Globus pallidus (tissue), 1 donor: ENCODE data around the gene PSD2.

Experiments used
- DNase-seq: peaks from one replicate; pipeline ENCODE4 v3.0.0-alpha.2; 2015; ENCODE audit warnings: low spot score

PSD2 gene

DNA sequence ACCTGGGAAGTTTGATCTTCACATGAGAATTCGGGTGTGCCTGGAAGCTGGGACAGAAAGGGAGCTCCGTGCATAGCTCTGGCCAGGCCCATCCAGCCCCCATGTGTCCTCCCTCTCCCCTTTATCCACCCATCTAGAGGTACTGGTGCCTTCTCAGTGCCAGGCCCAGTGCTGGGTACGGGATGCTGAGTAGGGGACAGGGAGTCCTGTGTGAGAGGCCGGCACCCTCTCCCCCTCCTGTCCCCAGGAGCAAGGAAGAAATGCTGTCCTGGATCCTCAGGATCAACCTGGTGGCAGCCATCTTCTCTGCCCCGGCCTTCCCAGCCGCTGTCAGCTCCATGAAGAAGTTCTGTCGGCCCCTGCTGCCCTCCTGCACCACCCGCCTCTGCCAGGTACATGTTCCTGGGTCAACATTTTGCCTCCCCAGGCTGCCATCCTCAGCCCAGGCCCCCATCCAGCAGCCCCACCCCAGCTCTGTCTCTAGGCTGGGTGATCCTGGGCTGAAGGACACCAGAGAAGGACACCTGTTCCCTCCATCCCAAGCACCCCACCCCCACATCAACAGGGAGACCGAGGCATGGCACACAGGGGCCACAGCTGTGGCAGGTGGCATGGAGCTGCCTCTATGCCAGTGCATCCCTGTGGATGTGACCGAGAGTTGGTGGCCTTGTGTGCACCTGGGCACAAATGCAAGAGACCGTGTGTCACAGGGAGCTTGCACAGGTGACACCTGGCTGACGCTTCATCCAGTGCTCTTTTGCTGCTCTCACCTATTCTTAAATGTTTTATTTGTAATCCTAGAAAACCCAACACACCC is 43.0 kb downstream of the PSD2 start:
- no peak for DNase-seq

DNA sequence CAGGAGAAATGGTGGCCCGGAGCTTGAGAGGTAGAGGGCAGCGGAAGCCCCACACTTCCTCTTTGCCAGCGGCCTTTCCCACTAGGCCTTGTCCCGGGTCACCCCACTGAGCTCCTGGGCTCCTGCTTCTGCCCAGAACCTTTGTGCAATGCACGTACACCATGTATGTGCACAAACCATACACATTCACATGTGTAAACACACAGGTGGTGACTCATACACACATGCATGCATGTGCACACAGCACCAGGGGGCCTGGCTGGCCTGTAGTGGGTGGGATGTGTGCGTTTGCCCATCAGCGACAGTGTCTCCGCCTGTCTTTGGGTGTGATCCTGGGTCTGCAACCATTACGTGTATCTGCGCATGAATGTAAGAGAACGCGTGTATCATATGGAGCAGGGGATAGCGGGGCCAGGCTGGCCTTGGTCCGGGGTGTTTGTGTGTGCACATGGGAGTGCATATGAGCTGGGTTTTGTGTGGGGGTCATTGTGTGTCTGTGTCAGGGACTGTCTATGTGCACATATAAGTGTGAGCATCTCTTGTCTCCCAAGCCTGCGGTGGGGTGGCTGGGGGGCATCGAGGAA is 43.7 kb downstream of the PSD2 start:
- DNase-seq, result no peak

DNA sequence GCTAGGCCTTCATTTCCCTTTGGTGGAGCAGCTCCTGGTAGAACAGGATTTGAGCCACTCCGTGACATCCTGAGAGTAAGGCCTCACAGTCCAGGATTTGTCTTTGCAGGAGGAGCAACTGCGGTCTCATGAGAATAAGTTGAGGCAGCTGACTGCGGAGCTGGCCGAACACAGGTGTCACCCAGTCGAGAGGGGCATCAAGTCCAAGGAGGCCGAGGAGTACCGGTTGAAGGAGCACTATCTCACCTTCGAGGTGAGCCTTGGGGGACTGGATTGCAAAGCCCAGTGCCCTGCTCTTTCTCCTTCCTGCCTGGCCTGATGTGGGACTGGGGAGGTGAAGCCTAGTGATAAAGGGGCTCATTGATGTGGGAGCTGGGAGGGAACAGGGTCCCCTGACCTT is 44.3 kb downstream of the PSD2 start:
- DNase-seq, result no peak

DNA sequence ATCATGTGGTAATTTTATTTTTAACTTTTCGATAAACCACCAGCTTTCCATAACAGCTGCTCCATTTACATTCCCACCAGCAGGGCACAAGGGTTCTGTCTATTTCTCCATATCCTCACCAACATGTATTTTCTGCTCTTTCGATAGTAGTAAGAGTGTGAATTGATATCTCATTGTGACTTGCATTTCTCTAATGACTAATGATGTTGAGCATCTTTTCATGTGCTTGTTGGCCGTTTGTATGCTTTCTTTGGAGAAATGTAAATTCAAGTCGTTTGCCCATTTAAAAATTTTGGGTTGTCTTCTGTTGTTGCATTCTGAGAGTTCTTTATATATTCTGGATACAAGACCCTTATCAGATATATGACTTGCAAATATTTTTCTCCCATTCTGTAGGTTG is 45.9 kb downstream of the PSD2 start:
- no peak for DNase-seq

DNA sequence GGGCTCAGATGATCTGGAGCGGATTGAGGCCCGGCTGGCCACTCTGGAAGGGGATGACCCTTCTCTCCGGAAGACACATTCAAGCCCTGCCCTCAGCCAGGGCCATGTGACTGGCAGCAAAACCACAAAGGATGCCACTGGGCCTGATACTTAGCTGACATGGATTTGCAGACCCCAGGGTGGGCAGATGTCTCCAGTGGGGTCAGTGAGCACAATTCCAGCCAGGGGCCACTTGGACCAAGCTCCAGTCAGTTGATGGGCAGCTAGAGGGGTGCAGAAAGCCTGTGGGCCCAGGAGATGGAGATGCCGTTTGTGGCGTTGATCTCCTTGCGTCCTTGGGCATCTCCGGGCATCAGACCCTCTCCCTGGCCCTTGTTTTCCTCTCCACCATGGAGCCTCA is 46.7 kb downstream of the PSD2 start:
- DNase-seq, result no peak

DNA sequence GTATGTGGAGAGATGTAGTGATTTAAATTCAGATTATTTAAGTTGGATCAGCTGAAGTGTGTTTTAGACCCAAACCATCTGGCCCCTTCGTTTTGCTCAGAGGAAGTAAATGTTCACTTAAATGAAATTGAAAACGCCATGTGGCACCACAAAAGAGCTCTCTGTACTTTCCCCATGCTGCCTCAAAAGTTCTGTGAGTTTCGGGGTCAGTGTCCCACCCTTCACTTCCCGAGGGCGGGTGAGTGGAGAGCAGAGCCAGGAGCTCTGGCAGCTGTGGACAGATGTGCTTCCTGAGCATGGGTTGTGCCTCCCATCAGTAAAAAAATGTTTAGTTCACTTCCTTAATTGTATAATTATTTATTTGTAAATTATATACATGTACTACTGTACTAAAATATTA is 48.4 kb downstream of the PSD2 start:
- DNase-seq, result no peak

DNA sequence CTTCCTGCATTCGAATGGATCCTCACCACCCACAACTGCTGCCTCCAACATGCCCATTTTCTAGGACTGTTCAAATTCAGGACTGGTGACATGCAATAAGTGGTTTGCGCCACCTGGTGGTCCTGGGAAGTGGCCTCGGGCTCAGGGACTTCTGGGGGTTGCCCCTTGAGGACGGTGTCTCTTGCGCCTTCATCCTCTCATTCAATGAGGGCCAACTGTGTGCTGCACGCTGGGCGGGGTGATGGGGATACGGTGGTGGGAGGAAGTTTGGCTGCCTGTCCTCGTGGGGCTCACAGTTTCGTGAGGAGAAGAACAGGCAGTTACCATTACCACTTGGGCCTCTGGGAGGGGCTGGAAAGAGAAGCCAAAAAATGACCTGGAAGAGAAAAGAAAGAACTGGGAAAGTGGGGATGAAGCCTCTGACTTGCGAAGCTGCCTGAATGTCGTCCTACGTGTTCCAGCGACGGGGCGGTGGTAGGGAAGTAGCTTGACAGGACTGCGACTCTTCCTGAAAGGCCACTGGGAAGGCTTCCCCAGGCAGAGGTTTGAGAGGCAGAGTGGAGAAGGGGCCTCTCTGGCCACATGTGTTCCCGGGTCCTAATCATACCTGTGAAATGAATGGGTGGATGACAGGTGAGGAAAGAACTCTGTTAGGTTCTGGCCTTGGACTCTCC is 49.0 kb downstream of the PSD2 start:
- peak; percentile 83 for DNase-seq

DNA sequence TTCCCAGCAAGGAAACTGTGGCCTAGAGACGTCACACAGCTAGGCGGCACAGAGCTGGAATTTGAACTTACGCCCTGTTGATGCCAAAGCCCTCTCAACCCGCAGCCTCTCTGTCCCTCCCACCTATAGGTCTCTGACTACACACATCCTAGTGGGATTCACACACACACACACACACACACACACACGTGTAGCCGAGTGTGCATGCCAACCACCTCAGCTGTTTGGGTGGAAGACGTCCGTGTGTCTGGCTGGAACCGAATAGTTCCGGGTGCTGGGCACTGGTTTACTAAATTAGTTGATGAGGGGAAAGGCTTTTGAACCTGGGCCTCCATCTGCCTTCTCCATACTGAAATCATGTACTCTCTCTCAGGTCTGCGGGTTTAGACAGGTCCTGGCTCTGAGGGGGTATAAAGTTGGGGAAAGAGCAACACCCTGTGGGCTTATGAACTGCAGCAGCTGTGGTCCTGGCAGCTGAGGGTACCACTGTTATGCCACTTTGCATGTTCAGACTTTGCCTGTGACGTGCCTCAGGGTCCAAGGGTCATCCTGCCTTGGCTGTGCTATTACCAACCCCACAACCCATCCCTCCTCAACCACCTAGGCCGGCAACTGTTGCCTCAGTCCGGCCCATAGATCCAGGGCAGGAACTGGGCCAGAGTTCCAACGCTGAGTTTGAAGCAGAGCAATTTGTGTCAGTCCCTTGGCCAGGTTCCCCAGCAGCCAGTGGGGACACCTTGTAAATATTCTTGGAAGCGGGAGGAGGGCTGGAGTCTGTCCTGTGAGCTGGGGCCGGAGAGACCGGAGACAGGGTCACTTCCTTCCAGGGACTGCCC is 50.5 kb downstream of the PSD2 start:
- peak; percentile 56 for DNase-seq

DNA sequence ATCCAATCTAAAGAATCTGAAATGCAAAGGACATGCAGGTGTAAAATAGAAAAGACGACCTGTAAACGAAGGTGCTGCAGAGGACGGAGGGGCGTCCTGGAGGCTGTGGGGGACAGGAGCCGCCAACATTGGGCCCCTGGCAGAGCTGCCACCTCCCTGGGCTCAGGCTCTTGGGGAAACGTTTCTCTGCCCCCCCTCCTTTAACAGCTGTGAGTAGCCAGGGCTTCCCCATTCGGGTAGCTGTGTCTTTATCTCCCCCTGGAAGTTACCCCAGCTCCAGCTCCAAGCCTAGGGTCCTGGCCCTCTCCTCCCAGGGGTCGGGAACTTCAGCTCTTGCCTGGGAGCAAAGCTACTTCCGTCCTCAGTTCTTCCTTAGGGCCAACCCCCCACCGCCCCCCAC is 51.5 kb downstream of the PSD2 start:
- no peak for DNase-seq

DNA sequence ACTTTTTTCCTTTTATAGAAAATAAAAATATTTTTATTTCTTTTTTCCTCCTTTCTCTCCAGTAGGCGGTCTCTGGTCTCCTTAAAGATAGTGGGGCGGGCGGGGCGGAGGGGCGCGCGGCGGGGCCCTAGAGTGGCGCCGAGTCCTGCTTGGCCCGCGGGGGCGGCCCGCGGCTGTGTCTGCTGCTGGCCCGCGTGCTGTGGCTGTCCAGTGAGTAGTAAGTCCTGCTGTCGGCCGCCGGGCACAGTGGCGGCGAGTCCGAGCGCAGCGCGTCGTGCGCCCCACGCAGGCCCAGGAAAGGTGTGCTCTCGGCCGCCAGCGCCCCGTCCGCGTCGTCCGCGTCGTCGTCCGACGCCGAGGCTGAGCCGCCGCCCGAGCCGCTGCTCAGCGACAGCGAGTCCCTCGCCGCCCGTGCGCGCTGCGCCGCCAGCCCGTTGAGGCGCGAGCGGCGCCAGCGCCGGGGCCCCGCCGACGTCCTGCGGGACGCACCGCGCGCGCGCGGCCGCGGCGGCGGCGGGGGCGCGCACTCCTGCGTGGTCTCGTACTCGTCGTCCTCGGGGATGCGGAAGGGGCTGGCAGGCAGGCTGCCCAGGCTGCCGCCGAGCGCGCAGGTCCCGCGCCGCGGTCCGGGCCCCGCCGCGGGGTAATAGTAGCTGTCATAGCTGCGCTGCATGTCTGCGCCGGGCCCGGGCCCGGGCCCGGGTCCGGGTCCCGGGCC is 52.3 kb downstream of the PSD2 start:
- peak; percentile 60 for DNase-seq

DNA sequence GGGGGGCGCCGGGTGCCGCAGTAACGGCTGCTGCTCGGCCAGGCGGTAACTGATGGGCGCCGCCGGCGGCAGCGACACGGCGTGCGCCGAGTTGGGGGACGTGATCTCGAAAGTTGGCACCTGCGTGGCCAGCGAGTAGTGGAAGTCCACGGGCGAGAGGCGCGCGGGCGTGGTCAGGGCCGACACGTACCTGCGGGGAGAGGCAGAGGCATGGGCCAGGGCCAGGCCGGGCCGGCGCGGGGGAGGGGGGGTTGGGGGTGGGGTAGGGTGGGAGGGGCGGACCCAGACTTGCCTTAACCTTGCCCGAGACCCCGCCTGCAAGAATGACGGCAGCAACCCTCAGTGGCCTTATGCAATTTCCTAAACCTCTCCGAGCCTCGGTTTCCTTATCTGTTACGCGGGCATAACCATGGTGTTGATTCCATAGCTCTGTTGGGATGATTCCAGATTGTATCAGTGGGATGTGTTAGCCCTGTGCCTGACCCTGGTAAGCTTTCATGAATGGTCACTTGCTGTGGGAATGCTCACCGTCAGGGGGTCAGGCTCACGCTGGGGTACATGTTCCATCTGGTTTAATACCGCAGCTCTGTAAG is 53.0 kb downstream of the PSD2 start:
- DNase-seq, result no peak

DNA sequence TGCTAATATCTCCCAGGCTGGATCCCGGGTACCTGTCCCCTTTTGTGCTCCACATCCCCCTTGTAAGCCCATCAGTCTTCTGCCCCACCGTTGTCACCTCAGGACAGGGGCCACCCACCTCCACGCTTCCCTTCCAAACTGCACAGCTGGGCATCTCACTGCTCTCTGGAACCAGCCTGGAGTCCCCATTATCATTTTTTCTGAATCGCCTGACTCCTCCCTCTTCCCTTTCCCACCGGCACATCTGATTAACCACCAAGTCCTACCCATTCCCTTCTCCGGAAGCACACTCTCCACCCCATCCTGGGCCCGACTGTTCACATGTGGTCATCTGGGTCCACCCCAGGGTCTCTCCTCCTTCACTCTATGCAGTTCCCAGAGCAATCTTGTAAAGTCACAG is 53.9 kb downstream of the PSD2 start:
- no peak for DNase-seq

DNA sequence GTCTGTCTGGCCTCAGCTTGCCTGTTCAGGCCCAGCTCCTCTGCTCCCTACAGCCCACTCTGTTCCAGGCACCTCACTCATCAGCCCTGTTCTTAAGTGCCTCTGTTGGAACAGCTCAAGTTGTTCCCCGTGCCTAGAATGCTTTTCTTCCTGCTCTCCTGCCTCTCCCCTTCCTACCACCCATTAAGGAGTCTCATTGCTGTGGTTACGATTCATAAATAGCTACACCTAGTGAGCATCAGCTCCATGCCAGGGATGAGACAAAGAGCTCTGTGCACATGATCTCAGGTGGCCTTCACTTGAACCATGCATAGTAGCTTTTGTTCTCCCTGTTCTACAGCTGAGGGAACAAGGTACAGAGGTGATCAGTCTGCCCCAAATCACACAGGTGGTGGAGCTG is 54.3 kb downstream of the PSD2 start:
- no peak for DNase-seq

DNA sequence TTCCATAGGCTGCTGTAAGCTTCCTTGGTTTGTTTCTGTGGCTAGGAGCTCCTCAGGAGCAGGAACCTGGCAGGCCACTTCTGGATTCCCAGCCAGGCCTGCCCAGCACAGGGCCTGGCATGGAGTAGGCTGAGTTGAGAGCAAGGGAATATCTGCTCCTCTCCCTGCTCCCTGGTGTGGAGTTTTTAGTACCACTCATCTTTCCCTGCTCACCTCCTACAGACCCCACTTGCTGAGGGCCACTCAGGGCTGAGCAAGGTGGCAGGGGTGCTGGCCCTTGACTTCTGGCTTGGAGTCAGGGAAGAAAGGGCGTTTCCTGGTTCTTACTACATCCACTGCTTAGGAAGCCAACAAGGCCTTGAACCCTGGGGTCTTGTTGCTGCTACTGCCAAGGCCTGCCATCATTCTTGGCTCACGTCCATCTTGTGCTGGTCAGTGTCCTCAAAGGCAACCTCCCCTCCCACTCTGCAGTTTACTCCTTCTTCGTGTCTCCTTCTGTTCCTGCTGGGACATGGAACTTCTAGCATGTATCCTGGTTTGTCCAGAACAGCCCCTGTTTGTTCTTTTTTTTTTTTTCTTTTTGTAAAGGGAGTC is 54.9 kb downstream of the PSD2 start:
- no peak for DNase-seq

DNA sequence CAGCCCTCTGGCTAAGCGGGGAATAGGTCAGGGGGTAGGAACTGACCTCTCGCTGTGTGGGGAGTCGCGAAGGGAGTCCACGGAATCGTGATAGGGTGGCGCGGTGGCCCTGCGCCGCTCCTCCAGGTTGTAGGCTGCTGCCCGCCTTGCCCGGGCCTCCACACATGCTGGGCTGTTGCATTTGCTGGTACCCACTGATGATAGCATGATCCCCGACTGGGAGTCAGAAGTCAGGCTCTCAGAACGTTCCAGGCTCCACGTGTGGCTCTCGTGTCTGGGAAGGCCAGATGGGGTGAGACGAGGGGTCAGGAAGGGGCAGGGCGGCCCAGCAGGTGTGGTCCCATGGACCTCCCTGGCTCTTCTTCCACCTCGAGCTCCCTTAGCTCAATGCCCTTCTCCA is 56.0 kb downstream of the PSD2 start:
- no peak for DNase-seq

DNA sequence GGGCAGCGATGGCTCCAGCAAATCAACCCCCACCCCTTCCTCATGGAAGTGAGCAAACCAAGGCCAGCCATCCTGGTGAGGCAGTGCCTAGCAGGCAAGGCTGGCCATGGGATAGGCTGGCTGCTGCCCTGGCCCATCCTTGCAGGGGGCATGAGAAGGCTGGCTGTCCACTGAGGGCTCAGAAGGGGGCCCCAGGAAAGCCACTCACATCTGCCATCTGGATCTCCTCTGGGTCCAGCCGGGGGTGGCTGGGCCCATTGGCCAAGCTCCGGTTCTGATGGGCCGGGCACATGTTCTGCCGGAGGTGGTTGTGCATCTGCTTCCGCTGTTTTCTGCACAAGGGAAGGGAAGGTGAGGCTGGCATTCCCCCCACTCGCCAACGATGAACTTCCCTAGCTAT is 57.1 kb downstream of the PSD2 start:
- no peak for DNase-seq

DNA sequence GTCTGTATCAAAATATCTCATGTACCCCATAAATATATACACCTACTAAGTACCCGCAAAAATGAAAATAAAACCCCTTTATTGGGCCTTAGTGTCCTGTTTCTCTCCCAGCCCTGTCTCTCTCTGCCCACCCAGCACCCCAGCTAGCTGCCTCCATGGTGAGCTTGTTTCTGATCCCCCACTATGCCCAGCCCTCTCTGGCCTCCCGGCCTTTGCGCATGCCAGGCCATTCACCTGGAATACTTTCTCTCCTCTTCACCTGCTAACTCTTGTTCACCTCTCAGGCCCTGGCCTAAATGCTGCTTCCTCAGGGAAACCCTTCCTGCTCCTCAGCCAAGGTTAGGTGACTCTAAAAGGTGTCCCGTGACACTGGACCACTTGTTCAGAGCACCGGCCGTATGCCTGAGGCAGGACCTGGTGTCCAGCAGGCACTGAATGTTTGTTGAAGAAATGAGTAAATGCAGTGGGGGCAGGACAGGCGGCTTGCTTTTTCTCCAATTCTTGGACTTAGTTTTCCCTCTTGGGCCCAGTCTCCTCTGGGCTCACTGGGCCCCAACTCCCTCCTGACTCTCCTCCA is 58.5 kb downstream of the PSD2 start:
- DNase-seq, result no peak

DNA sequence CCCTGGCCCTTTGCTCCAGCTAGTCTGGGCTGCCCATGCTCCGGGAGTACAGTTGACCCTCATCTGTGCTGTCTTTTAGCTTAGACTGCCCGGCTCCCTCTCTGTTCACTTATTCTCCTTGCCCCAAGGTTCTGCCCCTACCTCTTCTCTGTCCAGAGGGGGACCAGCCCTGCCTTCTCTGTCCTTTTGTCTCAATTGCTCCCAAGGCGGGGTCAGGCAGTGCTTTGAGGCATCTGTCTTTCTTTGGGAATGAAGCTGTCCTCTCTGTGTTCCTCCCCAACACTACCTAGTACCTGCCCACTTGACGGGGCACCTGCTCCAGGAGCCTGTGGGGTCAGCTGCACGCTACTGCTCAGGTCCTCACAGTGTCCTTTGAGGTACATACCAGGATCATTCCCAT is 59.3 kb downstream of the PSD2 start:
- DNase-seq, result no peak

DNA sequence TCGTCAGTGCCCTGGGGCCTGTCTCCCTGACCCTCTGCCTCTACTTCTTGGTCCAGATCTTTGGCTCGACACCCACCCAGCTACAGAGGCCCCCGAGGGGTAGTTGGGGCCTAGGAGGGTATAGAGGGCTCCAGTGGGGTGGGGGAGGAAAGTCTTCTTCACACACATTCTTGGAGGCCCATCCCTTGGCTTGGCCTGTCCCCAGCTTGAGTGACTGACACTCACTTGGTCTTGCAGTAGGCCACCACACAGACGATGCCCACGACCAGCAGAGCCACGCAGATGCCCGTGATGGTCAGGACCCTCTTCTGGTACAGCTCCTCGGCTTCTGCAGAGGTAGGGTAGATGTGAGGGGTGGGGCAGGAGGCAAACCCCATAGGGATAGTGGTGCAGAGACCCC is 59.8 kb downstream of the PSD2 start:
- DNase-seq, result no peak

DNA sequence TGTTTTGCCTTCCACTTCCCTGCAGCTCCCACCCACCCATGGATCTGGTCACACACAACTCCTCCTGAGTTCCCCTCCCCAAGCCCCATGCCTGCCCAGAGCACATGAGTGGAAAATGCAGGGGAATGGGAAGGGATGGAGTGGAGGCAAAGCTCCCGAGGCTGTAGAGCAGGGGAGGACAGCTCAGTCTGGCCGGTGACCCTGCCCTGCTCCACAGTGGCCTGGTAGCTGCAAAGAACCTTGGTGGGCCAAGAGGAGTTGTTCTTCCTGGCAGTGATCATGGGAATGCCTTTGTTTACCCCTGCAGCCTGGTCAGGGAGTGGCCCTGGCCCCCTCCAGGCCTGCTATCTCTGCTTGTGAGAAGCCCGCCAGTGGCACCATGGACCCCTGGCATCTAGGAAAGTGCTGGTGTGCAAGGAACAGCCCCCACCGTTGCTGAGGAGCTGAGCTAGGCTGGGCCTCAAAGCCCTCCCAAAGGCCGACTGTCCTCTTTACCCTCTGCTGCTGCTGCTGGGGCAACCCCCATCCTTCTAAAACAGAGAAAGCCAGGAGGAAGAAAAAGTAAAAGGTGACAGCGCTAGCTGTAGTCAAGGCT is 60.4 kb downstream of the PSD2 start:
- DNase-seq, result no peak
